ENCODE measurements around the gene TTC27. TPM values are rescaled to one million over a fixed set of nuclear protein-coding genes. Genes with fewer than 3 reads are reported as not detected.

Gene TTC27
- total RNA-seq, 1 donor from 2014 or later = 26.5 TPM

DNA sequence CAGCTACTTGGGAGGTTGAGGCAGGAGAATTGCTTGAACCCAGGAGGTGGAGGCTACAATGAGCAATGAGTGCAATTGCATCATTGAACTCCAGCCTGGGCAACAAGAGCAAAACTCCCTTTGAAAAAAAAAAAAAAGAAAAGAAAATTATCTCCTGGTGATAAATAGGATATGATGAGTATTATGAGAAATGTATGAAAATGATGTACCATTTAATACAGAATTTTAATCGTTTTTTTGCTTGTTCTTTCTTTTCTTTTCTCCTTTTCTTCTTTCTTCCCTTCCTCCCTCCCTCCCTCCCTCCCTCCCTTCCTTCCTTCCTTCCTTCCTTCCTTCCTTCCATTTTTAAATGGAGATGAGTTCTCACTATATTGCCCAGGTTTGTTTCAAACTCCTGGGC, 40.4 kb downstream of the TTC27 start:
- no peak for DNase-seq (ENCODE audit: low read depth, low spot score)

DNA sequence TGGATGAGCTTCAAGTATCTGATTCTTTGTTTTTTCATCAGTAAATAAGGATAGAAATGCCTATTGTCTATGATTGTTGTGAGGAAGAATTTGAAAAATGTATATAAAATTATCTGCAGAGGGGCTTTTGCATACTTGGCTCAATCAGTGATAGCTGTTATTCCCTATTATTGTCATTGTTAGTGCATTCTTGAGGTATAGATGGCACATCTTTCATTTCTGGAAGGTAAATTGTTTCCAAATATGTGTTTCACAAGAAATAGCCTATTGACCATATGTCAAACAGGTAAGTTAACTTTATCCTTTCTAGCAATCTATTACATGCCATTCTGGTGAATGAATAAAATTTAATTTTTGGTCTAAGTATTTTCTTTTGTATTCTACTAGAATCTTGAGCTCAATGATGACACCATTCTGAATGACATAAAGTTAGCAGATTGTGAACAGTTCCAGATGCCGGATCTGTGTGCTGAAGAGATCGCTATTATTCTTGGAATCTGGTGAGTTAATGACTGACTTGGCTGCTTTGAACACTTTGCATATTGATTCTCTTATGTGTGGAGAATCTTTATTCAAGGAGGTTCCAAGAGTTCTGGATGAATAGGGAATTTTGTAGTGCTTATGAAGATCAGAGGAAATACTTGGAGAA, 44.2 kb downstream of the TTC27 start:
- no peak for DNase-seq (ENCODE audit: low read depth, low spot score)

DNA sequence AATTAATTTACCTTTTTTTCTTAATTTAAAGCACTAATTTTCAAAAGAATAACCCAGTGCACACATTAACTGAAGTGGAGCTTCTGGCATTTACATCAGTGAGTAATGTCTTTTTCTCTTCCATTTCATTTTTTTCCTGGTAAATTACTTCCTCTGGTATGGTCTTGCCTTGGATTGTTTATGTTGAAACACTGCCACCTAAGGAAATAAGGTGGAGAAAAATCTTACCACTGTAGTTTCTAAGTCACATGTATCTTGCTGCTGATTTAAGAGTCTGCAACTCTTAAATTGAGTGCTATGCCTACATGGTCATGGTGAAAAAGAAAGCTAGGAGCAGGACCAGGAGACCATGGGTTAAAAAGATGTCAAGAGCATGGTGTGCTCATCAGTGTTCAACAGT, 51.0 kb downstream of the TTC27 start:
- DNase-seq (ENCODE audit: low read depth, low spot score) = peak; percentile 39

DNA sequence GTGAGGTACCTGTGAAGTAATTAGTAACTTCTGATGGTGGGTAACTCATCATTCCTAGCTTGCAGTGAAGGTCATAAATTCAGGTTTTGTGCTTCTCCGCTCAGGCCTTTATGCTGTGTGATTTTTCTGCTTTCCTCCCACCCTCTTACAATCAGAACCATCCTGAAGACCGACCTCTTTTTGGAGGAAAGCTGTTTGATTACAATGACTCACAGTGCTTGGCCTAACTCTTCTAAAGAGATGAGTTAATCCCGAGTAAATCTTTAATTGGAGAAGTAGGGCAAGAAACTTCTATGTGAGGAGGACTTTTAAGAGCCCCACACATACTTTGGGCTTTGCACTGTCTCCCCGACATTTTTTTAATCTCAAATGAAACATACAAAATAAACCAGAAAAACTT, 53.1 kb downstream of the TTC27 start:
- no peak for DNase-seq (ENCODE audit: low read depth, low spot score)

DNA sequence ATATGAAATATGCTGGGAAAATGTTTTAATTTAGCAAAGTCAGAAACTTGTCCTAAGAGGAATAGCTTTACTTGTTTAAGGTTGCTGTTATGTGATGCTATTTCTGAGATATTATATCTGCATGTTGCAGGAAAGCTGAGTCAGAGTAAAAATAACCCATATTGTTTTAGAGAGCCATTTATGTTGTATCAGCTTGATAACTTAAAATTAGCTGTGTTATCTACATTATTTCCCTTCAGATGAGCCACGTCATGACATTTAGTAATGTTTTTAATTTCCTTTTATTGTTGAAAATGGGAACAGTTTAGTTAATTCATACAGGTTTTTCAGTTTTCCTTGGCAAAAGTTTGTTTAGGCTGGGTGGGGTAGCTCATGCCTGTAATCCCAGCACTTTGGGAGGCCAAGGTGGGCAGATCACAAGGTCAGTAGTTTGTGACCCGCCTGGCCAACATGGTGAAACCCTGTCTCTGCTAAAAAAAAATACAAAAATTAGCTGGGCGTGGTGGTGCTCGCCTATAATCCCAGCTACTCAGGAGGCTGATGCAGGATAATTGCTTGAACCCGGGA, 55.8 kb downstream of the TTC27 start:
- DNase-seq (ENCODE audit: low read depth, low spot score) = peak; percentile 65

DNA sequence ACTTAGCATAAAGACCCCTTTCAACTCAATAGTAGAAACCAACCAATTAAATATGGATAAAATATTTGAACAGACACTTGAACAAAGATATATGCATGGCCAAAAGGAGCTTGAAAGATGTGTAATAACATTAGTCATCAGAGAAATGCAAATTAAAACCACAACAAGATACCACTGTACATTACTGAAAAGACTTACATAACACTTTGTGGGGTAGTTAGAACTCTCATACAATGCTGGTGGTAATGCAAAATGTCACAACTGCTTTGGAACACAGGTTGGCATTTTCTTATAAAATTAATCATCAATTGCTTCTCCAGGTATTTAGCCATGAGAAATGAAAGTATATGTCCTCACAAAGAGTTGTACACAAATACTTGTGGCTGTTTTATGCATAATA, 60.7 kb downstream of the TTC27 start:
- DNase-seq (ENCODE audit: low read depth, low spot score) = no peak

DNA sequence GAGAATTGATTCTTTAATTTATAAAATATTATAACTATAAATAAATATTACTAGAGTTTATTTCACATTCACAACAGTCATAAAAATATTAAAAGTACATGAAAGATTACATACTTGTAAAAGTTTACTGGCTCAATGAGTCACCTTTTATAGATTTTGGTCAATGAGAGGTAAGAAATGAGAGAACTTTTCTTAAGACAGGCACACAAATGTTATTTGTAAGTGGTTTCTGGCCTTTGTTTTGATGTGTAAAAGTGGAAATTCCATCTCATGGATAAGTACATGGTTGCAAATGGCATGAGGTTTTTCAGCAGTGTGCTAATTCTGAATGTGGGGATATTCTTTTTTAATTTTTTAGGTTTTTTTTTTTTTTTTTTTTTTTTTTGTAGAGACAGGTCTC, 63.8 kb downstream of the TTC27 start:
- no peak for DNase-seq (ENCODE audit: low read depth, low spot score)

DNA sequence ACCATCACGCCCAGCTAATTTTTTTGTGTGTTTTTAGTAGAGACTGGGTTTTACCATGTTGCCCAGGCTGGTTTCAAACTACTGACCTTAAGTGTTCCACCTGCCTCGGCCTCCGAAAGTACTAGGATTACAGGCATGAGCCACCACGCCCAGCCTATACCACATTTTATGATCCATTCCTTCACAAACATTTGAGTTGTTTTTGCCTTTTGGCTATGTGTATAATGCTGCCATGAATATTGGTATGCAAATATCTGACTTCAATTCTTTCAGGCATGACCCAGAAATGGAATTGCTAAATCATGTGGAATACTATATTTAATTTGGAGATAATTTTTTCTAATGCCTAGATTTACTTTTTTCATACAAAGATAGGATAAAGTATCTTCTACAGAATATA, 68.6 kb downstream of the TTC27 start:
- no peak for DNase-seq (ENCODE audit: low read depth, low spot score)

DNA sequence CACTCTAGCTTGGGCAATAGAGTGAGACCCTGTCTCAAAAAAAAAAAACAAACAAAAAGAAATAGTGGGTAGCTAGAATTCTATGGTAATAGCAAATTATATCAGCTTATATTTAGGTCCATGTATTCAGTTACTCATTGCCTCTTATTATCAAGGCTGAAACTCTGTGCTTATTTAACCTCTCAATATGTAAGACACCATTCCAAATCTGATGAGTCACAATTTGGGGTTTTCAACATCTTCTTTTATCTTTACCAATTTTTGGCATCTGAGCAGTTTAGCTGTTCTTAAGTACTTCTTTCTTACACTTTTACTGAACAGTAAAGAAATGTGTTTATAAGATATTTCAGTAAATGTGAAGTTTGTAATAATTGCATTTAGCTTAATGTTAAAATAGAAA, 69.3 kb downstream of the TTC27 start:
- no peak for DNase-seq (ENCODE audit: low read depth, low spot score)

DNA sequence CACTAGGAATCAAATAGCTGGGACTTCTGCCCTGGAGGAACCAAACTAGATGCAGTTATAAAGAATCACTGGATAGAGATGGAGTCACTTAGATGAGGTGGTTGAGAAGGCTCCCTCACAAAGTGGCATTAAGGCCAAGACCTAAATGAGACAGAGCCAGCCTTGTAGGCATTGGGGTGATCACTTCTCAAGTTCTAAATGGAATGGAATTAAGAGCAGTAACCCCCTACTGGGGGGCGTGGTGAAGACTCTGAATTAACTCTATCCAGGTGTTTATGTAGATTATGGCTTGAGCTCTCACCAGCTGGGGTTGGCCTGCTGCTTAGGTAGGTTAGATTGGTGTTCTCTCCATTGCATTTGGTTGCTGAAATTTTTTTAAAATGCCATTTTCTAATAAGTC, 71.3 kb downstream of the TTC27 start:
- DNase-seq (ENCODE audit: low read depth, low spot score) = no peak

DNA sequence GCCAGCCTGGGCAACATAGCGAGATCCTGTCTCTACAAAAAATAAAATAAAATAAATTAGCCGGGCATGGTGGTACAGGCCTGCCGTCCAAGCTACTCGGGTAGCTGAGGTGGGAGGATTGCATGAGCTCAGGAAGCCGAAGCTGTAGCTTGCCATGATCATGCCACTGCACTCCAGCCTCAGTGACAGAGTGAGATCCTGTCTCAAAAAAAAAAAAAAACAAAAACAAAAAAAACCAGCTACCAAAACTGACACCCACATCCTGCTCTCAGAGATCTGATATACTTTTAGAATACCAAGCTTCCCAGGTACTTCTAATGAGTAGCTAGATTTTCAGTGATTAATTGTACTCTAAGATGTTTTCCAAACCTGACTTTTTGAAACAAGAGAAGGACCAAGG, 74.0 kb downstream of the TTC27 start:
- no peak for DNase-seq (ENCODE audit: low read depth, low spot score)

DNA sequence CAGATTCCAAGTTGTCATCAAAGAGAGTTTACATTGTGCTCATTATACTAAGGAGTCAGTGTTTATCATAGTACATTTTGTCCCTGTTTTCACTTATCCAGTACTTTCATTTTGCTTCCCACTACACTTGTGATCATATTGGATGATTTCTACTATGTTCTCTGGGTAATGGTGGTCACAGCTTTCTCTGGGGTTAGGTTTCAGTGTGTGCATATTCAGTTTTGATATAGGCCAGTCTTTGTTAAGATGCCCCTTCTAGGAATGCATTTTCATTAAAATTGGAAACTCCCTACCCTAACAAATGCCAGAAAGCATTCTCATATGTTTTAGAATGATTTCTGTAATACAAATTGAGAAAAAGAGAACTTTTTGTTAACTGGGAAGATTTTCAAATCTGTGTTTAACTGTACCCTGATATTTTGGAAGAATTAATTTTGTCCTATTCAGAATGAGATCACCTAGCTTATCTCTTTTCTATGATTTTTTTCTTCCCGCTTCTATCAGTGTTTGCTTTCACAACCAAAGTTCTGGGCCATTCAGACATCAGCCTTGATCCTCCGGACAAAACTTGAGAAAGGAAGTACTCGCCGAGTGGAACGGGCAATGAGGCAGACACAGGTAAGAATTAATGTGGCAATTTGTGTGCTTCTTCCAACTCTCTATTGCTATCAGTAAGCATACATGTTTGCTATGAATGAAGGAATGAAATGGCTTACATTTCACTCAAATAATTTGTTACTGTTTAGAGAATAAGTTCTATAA, 74.6 kb downstream of the TTC27 start:
- no peak for DNase-seq (ENCODE audit: low read depth, low spot score)

DNA sequence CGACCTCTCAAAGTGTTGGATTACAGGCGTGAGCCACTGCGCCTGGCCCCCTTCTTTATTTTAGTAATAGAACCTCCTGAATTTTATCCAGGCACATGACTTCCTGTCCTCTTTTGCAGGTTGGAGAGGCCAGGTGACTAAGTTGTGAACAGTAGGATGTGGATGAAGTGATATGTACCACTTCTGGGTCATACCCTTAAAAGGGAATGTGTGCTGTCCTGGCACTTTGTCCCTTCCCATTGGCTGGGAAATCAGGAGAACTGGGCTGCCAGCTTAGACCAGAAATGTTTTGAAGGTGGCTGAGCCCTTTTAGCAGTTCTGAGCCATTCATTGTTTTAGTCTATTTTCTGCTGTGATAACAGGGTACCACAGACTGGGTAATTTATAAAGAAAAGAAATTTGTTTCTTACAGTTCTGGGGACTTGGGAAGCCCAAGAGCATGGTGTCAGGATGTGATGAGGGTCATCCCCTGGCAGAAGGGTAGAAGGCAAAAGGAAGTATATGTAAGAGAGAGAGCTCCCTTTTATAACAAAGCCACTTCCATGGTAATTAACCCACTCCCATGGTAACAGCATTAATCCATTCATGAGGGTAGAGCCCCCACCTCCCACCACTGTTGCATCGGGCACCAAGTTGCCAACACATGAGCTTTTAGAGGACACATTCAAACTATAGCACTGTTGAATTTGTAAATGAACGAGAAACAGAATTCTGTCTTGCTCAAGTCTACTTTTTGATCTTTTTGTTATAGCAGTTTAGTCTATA, 79.1 kb downstream of the TTC27 start:
- no peak for DNase-seq (ENCODE audit: low read depth, low spot score)

DNA sequence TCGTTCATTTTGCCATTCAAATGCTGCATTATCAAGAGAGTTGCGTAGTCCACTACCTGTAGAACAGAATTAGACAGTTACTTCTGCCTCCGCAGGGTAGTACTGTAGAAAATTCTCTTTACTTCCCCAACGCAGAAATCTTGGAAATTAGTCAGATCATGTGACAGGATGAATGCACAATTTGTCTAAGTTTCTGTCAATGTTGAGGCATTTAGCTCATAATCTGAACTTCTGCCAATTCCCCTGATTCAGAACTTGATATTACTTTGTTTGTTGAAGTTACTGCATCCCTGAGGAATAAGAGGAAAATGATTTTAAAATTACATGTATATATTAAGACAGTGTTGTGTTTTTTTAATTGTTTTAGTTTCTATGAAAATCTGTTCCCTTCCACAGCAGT, 83.4 kb downstream of the TTC27 start:
- DNase-seq (ENCODE audit: low read depth, low spot score) = peak; percentile 81

DNA sequence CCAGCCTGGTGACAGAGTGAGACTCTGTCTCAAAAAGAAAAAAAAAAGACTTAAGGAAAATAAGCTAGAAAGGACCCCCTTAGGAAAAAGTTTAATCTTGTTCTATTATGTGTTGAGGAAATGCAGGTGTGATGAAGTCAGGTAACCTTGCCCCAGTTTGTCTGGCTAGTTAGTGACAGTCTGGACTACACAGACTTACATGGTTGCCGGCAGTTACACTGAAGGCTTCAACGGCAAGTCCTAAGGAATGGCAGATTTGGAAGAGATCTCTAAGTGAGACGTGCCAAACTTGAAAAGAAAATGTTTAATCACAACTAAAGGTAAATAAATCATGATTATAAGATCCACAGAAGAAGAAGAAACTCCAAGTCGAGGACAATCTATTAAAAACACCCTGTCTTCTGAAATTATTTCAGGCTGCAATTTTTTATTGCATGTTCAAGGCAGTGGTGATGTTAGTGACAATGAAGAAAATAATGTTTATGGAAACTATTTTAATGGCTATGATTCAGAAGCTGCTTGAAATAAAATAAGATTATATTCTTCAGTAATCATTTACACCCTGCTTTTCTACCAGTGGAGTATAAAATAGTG, 84.2 kb downstream of the TTC27 start:
- no peak for DNase-seq (ENCODE audit: low read depth, low spot score)

DNA sequence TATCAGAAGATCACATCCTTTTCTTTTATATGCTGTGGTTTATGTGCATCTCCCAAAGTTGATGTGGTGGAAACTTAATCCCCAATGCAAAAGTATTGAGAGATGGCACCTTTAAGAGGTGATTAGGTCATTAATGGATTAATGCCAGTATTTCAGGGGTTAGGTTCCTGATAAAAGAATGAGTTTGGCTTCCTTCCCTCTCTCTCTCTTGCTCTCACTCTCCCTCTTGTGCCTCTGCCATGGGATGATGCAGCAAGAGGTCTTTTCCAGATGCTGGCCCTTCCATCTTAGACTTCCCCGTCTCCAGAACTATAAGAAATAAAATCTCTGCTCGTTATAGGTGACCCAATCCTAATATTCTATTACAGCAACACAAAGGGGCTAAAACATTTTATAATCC, 85.0 kb downstream of the TTC27 start:
- DNase-seq (ENCODE audit: low read depth, low spot score) = peak; percentile 33

DNA sequence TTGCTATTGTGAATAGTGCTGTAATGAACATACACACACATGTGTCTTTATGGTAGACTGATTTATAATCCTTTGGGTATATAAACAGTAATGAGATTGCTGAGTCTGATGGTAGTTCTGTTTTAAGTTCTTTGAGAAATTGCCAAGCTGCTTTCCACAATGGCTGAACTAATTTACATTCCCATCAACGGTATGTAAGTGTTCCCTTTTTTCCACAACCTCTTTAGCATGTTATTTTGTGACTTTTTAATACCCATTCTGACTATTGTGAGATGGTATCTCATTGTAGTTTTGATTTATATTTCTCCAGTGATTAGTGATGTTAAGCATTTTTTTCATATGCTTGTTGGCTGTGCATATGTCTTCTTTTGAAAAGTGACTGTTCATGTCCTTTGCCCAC, 86.7 kb downstream of the TTC27 start:
- no peak for DNase-seq (ENCODE audit: low read depth, low spot score)

DNA sequence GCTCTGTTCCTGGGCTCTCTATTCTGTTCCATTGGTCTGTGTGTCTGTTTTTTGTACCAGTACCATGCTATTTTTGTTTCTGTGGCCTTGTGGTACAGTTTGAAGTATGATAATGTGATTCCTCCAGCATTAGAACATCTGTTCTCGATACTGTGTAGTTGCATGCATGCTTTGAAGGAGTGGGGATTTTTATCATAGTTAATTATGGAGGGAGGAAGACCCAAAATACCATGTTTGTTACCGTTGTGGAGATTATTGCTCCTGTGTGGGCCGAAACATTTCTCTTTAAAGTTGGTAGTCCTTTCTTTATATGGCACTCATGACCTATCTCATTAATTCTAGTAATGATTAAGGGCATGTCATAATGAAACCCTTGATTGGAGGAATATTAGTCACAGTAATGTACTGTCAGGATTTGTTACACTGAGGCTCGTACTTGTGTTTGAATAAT, 87.6 kb downstream of the TTC27 start:
- no peak for DNase-seq (ENCODE audit: low read depth, low spot score)

DNA sequence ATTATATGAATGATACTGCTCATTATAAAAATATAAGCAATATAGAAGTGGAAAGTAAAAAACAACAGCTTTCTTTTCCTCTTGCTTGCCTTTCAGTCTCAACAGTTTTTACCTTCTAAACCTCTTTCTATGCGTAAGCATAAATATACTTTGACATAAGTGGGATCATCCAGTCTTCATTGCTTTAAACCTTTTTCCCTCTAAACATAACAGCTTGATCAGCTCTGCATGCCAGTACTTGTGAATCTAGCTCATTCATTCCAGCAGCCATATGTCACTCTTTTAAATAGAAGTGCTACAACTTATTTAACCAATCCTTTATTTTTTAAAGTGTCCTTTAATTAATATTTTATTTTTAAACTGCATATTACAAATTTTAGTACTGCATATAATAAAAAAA, 88.1 kb downstream of the TTC27 start:
- no peak for DNase-seq (ENCODE audit: low read depth, low spot score)

DNA sequence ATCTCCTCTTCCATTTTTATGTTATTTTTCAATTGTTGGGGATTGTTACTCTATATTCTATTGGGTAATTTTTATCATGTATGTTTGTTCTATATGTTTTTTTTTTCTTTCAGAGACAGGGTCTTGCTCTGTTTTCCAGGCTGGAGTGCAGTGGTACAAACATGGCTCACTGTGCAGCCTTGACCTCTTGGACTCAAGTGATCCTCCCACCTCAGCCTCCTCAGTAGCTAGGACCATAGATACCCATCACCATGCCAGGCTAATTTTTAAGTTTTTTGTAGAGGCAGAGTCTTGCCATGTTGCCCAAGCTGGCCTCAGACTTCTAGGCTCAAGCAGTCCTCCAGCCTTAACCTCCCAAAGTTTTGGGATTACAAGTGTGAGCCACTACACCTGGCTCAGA, 88.7 kb downstream of the TTC27 start:
- DNase-seq (ENCODE audit: low read depth, low spot score) = no peak

DNA sequence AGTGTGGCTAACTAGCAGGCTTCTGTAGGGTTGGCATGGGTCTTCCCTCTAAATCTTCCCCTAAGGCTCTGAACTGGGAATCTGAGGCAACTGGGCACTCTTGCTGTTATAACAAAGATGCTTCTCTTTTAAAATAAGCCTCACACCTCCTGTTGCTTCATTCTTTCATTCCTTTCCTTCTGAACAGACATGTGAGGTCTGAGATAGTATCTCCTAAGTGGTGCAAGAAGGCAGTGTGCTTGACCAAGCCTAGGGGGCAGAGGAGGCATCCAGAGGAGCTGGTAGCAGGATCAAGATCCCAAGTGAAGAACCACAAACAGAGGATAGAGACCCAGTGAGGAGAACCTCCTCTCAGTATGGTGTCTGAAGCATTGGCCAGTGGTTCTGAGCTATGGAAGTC, 90.9 kb downstream of the TTC27 start:
- no peak for DNase-seq (ENCODE audit: low read depth, low spot score)

DNA sequence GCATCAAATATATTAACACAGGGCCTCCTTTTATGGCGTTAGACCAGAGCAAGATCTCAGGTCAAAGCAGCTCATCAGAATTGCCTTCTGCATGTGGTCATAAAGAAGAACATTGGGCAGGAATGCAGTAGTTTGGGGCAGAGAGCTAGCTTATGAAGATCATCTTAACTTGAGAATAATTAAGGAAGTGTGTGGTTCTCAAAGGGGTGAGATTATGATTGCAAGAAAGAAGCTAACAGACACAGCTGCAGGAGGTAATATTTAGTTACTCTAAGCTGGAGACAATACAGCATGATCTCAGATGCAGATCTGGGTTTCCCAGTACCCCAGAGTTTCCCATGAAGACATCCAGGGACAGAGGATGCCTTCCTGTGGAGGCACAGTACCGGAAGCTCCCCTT, 91.6 kb downstream of the TTC27 start:
- no peak for DNase-seq (ENCODE audit: low read depth, low spot score)
